Left ventricle myocardium inferior (tissue), 1 donor: ENCODE measurements around the gene IL16. TPM values are rescaled to one million over a fixed set of nuclear protein-coding genes. Genes with fewer than 3 reads are reported as not detected.

ENCODE experiments used
- DNase-seq: peaks from one replicate; pipeline ENCODE4 v3.0.0-alpha.2; 2020
- H3K27ac ChIP-seq: fragments of 200-600 bp; replicated peaks from 2 replicates; pipeline ENCODE4 v1.8.0; 2021
- H3K27me3 ChIP-seq: fragments of 200-600 bp; 2 replicates; pipeline ENCODE4 v1.8.0; 2021; ENCODE audit warnings: low read depth
- H3K36me3 ChIP-seq: fragments of 200-600 bp; 2 replicates; pipeline ENCODE4 v1.8.0; 2021
- H3K4me1 ChIP-seq: fragments of 200-600 bp; 2 replicates; pipeline ENCODE4 v1.8.0; 2021
- H3K4me3 ChIP-seq: fragments of 200-600 bp; 2 replicates; pipeline ENCODE4 v1.8.0; 2021; ENCODE audit warnings: mild to moderate bottlenecking, moderate library complexity
- H3K9me3 ChIP-seq: fragments of 200-600 bp; replicated peaks from 2 replicates; pipeline ENCODE4 v1.8.0; 2021
- CTCF ChIP-seq: fragments of 200-600 bp; IDR thresholded peaks from 2 replicates; pipeline ENCODE4 v1.8.0; 2021; ENCODE audit warnings: antibody characterized with exemption, mild to moderate bottlenecking, borderline replicate concordance
- intact Hi-C: fragments of 100-400 bp; cut with micrococcal nuclease; formaldehyde crosslinking; loops from one replicate; pipeline ENCODE4 v1.11.0; 2022
- total RNA-seq: library from RNA; stranded (reverse); fragmentation: NEBNext Ultra II Directional; extraction: Animal tissue kit (Norgen Biotek cat#: 25700); gene quantifications from one replicate; pipeline ENCODE4 v1.2.1, GENCODE V29; 2021
- donor health status: DM: no; HTN: yes; CAD: no; lungs with severe emphysema.

Gene IL16
- total RNA-seq, 1 donor from 2014 or later: 3.8 TPM

- Histone ChIP-seq H3K4me3 (no peak overlapping the region), H3K4me1 (peaks cover 45% of the 10 kb centered on the region), H3K9me3 (no peaks in the 10 kb centered on the region), H3K27ac (peak overlapping the region; percentile 91), H3K27me3 (peaks cover 8% of the 10 kb centered on the region), H3K36me3 (no peaks in the 10 kb centered on the region)
- intact Hi-C loops: no loop called here
- DNase-seq: no peak
- TF ChIP-seq CTCF: no peak
Measured at GRCh38 chr15:81174792-81175327, 21.8 kb upstream of the IL16 start.

GRCh38 chr15:81175496-81175895 lies 21.2 kb upstream of the IL16 start:
- intact Hi-C loops: no loop called here
- no peaks in the 10 kb centered on the region for H3K36me3 ChIP-seq
- H3K9me3 ChIP-seq: no peaks in the 10 kb centered on the region
- peaks cover 9% of the 10 kb centered on the region for H3K27me3 ChIP-seq
- peak overlapping the region; percentile 91 for H3K27ac ChIP-seq
- no peak for DNase-seq
- H3K4me3 ChIP-seq: no peak overlapping the region
- TF ChIP-seq CTCF: no peak
- H3K4me1 ChIP-seq: peaks cover 39% of the 10 kb centered on the region

- Histone ChIP-seq H3K9me3 (no peaks in the 10 kb centered on the region), H3K27me3 (peaks cover 17% of the 10 kb centered on the region), H3K4me1 (peaks cover 35% of the 10 kb centered on the region), H3K36me3 (no peaks in the 10 kb centered on the region), H3K4me3 (no peak overlapping the region), H3K27ac (peak overlapping the region; percentile 91)
- peak; percentile 80 for DNase-seq
- intact Hi-C loops: no loop called here
- TF ChIP-seq CTCF: peak; percentile 45
Measured at GRCh38 chr15:81176291-81176893, 20.3 kb upstream of the IL16 start.

GRCh38 chr15:81178365-81178764 lies 18.3 kb upstream of the IL16 start:
- Histone ChIP-seq H3K36me3 (no peaks in the 10 kb centered on the region), H3K27ac (peak overlapping the region; percentile 30), H3K27me3 (peaks cover 16% of the 10 kb centered on the region), H3K4me1 (peaks cover 37% of the 10 kb centered on the region), H3K9me3 (no peaks in the 10 kb centered on the region), H3K4me3 (no peak overlapping the region)
- intact Hi-C loops: no loop called here
- TF ChIP-seq CTCF: no peak
- no peak for DNase-seq

- H3K4me1 ChIP-seq: peaks cover 14% of the 10 kb centered on the region
- H3K36me3 ChIP-seq: no peaks in the 10 kb centered on the region
- TF ChIP-seq CTCF: no peak
- intact Hi-C loops: no loop called here
- DNase-seq: no peak
- H3K9me3 ChIP-seq: no peaks in the 10 kb centered on the region
- peaks cover 26% of the 10 kb centered on the region for H3K27me3 ChIP-seq
- peak overlapping the region; percentile 70 for H3K27ac ChIP-seq
- no peak overlapping the region for H3K4me3 ChIP-seq
Measured at GRCh38 chr15:81181220-81181619, 15.5 kb upstream of the IL16 start.
